HG03439 (cell line): ENCODE results near the gene WNT3.
"Not testable (repeated sequence)": the region's sequence is repeated elsewhere in the genome, so short reads cannot be mapped to it uniquely, and the experiment has no call there.

Experiments
- ATAC-seq: cut with Tn5 transposase; IDR thresholded peaks from one replicate; pipeline ENCODE4 v1.9.1; 2021; ENCODE audit warnings: mild to moderate bottlenecking, moderate library complexity; ENCODE audit not compliant: unreplicated experiment

The WNT3 gene

DNA sequence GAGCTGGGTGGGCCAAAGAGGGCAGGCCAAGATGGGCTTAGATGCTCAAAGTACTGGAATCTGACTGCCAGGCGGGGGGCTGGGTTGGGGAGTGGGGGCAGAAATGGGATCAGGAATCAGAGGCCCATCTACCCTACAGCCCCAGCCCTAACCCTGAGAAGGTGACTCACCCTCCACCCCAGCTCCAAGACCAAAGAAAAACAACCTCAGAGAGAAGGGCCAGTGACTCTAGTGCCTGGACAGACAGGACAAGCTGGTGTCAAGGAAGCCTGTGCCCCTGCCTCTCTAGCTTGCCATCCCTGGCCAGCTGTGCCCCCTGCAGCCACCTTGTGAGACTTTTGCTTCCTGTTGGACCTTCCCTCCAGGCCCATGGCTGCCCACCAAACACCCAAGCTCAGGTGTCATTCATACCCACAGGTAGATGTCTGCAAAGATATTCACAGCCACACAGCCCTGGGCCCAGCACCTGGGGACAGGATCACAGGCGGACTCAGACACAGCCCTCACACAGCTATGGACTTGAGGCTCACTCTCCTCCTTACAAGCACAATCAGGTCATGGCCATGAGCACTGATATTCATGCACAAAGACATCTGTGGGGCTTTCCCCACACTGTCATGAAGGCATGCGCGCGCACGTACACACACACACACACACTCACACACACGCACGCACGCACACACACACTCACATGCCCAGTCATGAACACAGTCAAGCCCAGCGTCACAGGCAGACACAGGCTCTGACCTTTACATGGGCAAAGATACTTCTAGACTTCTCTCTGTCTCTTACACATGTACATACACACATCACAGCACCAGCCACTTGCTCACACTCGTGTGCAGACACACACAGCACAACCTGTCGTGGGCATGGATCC is 2.8 kb downstream of the WNT3 start:
- no peak for ATAC-seq

DNA sequence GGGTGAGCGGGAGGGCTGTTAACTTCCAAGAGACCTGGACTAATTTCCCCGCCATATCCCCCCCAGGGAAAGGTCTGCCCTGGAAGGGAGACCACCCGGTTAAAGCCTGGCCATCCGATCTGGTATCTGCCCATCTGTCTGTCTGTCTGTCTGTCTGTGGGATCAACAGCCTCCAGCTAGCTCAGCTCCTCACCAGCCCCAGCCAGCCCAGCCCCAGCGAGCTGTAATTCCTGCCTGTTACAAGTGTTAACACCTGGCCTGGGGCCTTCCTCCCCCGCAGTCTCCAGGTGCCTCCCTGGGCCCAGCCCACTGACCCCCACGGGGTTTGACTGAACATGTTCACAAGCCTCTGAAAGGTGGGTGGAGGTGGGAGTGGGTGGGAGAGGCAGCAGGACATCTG is 4.0 kb downstream of the WNT3 start:
- ATAC-seq: no peak

DNA sequence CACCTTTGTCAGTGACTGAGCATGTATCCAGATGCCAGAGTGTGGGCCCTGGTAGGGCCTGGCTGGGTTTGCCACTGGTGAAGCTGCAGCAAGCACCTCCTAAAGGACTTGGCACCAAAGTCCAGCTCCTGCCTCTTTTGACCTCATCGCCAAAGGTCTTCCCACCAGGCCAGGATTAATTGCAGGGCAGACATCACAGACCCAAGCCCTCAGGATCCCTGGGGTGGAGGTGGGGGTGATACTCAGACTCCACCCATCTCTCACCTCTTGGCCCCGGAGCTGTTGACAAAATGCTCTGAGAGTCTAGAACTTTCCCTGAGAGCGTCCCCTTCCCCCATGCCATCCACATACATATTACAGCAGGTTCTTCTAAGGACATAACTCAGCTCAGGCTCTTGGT is 4.6 kb downstream of the WNT3 start:
- ATAC-seq: no peak

DNA sequence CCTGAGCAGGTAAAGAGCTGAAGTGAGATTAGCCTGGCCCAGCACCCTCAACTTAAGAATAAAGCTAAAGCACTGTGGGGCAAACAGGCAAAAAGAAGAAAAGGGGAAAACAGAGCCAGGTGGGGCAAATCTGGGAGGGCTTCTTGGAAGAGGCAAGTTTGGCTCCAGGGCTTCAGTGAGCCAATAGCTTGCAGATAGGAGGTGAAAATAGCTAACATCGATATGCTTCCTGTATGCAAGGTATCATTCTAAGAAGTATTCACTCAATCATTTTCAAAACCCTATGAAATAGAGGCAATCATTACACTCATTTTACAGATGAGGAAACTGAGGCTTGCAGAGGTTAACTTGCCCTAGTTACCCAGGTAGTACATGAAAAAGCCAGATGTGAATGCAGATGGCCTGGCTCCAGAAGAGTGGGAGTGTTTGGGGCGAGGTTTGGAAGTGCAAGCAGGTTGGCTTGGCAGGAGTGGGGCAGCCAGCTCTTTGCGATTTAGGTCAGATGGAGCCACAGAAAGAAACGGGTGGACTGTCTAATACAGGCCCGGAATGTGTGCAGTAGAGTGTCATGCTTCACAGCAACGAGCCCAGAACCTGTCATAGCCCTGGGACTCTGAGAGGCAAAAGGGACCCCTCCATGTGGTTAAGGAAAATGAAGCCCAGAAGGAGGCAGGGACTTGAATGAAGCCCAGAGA is 5.7 kb downstream of the WNT3 start:
- ATAC-seq: no peak

DNA sequence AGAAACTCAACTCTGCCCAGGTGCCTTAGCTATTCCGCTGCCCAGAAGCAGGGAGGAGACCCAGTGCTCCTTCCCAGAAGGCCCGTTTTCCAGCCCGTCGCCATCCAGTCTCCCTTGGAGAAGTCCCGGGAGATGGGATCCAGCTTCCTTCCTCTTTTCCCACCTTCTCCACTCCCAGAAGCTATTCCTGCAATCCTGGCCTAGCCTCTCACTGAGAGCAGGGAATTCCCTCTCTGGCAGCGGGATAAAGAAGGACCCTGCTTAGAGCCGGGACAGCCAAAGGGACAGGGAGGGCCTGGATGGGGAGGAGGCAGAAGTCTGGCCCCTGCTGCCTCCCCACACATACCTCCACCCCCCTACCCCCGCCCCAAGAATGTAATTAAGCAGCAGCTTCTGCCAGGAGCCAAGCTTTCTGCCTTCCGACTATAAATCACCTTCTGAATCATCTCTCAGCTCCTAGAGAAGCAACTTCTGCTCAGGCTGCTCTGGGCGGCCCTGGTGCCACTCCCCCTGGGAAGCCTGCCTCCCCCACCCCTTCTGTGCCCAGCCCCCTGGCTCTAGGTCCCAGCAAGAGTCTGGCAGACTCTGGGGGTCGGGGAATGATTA is 6.4 kb downstream of the WNT3 start:
- no peak for ATAC-seq

DNA sequence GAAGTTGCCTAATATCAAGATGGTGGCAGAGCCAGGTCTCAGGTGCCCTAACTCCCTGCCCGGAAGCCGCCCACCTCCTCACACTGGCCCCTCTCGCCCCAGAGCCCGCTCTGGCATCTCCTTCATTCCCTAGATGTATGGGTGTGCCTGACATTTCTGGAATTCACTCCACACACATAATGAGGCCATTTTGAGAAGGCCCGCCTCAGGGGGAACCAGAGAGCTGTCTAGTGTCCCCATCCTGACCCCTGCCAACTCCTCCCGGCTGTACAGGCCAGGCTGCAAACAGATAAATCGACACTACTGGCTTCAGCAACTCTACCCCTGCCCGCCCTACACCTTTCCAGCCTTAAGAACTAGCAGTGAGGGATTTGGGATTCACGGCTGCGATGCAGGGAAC is 7.7 kb downstream of the WNT3 start:
- ATAC-seq: no peak

DNA sequence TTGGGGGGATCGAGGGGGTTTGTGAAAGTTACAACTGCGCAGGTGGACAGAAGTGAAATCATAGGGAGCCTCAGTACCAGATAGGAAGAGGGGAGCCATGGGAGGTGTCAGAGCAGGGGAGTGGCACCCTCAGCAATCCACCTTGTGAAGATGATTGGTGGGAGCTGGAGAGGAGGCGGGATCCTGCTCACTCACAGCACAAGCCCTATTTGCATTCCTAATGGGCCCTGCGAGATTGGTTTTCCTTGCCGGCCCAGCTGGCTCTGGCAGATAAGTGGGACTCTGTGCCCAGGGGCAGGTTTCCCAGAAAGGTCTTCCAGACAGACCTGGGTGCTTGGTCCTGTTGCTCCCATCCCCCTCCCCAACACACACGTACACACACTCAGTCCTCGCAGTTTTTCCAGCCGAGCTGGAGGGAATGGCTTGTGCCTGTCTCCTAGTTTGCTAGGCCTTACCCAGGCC is 9.4 kb downstream of the WNT3 start:
- ATAC-seq: no peak

DNA sequence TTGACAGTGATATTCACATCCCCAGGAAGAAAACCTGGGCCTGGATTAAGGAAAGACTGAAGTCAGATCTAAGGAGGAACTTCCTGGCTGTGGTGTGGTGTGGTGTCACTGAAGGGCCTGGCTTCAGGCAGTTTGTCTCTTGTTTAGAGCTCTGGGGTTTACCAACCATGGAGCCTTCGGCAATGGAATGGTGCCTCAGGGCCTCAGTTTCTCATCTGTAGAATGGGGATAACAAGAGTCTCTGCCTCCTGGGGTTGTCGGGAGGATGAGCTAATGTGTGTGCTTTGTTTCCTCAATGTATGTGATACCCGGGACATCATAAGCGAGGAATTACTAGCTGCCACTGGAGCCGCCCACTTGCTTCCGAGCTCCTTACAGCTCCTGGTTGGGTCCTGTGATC is 12.7 kb downstream of the WNT3 start:
- no peak for ATAC-seq

DNA sequence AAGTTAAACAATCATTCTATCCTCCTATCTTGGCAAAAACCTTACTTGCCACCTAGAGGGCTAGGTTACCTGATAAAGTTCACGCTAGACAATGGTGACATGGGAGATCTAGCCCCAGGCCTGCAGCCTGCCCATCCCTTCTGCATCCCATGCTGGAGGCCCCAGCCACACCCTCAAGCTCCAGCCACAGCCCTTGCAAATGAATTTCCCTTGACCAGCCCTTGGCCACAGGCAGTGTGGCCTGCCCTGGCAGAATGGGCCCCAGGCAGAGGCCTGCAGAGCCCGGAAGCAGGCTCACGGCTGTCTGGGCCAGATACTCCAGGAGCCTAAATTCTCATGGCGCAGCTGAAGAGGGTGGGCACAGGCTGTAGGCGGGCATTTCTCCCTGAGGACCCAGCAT is 14.9 kb downstream of the WNT3 start:
- ATAC-seq: no peak

DNA sequence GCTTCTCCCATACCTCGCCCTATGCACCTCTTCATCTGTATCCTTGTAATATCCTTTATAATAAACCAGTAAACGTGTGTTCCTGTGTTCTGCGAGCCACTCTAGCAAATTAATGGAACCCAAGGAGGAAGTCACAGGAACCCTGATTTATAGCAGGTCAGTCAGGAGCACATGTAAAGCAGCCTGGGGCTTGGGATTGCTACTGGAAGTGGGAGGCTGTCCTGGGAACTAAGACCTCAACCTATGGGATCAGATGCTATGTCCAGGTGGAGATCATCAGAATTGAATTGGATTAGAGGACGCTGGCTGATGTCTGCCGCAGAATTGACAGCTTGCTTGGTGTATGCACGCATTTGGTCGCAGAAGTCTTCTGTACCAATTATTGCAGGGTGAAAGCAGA is 15.7 kb downstream of the WNT3 start:
- ATAC-seq: no peak

DNA sequence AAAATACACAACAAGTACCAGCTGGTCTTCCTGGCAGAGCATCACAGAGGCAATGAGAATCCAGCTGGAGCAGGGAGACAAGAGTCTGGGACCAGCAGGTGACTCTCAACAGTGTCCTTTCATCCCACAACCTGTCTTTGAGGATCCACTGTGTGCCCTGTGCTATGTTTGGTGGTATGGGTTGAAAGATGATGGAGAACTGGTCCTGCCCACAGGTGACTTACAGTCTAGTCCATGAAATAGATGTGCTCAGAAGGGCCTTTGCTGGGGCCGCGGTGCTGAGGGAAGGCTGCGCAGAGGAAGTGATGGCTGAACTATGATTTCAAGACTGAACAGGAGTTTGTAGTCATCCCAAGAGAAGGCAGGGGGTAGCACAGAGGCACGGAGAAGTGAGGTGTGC is 17.9 kb downstream of the WNT3 start:
- no peak for ATAC-seq

DNA sequence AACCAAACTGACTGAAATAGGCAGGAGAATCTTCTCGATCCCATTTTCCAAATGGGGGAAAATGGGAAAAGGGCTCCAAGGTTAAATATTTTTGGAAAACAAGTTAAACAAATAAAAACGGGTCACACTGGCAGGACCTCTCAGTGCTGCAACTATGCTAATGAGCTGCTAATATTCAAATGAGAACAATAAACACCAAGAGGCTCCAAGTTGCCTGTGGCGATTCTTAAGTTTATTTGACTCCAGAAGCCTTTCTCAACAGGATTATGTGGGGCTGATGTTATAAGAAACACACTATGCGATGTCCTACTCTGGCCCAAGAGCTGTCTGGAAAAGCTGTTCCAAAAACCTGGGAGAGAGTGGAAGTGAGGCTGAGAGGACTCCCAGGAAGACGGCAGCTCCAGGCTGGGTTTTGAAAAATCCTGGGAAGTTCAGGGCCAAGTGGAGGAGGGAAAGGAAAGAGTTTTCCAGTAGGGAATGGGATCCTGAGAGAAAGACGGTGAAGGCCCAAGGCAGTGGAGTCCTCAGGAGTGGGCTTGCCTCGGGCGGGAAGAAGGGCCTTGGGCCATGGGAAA is 21.4 kb downstream of the WNT3 start:
- ATAC-seq: no peak

DNA sequence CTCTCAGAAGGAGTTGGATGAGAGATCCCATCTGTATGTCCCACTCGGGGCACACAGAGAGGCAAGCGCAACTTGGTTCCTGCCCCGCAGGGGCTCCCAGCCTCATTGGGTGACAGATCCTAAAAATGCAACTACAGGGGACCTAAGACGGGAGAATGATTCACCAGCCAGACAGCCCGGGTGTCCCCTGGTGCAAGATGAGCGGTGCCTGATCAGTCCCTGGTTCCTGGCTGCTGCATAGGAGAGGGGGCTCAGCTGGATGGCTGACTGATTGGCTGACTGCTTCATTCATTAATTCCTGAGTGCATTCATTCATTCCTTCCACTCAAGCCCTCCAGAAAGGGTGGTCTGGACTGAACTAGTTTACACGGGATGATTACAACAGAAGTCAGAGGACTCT is 22.0 kb downstream of the WNT3 start:
- no peak for ATAC-seq

DNA sequence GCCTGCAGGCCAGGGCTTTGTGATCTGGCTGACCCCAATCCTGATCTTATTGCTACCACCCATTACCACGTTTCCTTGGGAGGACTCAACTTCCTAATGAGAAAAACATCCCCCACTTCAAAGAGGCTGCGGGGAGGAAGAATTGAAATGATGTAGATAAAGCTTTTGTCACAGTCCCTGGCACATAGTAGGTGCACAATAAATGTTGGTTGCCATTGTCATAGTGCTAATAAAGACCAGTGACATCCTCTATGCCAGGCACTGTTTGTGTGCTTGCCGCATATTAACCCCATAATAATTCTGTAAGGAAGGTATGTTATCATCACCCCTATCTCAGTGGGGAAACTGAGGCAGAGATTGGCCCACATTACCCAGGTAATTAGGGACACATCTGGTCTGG is 22.4 kb downstream of the WNT3 start:
- ATAC-seq: no peak

DNA sequence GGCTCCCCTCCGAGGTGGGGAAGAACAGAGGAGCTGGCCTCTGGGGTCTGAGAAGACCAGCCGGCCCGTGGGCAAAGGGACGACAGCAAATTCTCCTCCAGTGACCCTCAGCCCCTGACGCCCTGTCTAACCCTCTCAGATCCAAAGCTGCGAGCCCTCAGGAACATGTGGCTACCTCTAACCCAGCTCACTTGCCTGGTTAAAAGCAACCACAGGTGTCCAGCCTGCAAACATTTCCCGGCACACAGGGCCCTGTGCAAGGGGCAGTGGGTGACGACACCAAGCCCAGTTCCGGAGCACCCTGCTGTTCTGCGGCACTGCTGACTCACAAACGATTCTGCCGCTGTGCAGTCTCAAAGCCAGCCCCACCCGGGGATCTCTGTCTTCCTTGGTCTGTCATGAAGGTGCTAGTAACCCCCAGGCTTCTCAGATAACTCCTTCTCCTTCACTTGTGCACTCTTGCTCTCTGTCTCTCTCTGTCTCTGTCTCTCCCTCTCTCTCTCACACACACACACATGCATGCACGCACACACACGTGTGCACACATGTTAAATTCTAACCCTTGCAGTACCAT is 23.0 kb downstream of the WNT3 start:
- no peak for ATAC-seq

DNA sequence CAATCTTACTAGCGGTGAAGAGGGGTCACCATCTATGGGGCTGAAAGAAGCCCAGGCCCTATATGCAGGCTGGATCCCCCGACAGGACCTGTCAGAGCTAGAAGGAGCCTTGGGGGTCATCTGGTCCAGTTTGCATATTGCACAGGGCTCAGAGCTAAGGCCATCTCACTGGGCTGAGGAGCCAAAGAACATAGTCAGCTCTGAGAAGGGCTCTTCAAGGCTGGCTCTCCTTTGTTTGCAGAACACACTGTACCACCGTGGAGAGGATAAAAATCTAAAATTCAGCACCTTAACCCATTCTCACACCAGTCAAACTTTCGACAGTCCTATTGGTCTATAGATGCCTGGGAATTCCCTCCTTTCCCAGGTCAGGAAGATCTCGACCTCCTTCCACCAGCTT is 24.2 kb downstream of the WNT3 start:
- ATAC-seq: no peak

DNA sequence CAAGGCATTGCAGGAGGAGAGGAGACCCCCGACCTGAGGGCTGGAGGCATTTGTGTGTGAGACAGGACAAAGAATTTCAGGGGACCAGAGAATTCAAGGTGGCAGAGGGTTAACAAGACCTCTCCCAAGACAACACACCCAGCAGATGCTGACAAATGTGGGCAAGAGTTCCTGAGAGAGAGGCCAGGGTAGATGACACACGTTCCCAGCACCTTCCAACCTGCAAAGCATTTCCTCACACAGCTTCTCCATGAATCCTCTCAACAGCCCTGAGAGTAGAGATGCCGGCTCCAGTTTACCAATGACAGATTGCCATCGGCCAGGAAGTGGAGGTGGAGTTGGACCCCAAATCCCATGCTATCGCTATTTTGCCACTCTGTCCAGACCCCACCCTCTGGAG is 25.0 kb downstream of the WNT3 start:
- ATAC-seq: no peak

DNA sequence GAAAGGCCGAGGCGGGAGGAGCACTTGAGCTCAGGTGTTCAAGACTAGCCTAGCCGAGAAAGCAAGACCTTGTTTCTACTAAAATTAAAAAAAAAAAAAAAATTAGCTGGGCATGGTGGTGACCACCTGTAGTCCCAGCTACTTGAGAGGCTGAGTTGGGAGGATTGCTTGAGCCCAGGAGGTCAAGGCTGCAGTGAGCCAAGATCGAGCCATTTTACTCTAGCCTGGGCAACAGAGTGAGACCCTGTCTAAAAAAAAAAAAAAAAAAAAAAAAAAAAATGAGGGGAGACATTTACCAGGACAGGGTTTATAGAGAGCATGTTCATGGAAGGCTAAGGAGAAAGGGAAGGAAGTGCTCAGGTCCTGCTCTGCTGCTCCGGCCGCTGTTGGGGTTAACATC is 25.5 kb downstream of the WNT3 start:
- ATAC-seq: not testable (repeated sequence)

DNA sequence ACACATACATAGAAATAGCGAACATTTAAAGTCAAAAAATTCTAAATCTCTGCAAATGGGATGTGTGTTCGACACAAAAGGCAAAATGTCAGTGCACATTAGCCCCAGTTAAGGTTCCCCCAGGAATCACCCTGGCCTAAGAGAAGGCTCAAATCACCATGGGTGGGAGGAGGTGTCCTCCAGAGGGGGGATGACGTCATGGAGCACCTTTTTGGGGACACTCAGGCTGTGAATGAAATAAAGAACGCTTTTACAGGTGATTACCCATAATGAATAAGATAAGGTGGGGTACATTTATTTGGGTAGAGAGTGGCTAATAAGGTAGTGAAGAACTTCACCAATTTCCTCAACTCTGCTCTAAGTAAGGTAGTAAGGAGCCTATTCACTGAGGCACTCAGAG is 26.4 kb downstream of the WNT3 start:
- no peak for ATAC-seq

DNA sequence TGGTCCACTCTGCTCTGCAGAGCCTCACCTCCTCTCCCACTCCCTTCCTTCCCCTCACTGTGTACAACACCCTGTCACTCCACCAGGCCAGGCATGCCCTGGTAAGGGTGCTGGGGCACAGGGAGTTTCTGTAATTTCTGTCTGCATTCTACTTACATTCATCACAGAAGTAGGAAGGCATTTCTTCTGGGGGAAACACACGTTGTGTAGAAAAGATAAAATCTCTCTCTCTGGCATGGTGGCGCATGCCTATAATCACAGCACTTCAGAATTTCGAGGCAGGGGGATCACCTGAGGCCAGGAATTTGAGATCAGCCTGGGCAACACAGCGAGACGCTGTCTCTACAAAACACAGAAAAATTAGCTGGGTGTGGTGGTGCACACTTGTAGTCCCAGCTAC is 27.0 kb downstream of the WNT3 start:
- ATAC-seq: no peak

DNA sequence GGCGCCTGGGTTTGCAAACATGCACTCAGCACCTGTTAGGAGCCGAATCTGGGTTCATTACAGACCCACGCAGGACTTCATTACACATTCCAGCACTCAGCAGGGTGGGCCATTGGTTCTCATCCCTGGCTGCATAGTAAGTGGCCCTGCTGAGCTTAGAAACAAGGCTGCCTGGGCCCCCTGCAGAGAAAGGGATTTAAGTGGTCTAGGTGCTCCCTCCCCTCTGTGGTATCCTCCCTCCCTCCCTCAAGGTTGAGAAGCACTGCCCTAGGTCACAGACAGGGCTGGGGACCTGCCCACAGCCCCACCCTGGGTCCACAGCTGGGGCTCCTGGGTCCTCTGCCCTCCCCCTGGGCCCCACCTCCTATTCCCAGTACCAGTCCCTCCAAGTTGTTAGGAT is 28.3 kb downstream of the WNT3 start:
- ATAC-seq: no peak
